GM19397 (cell line): ENCODE results near the gene GALNT7.
A peak's percentile ranks its signal among the peaks of the same experiment; 100 is the strongest.

Experiments
- ATAC-seq: cut with Tn5 transposase; IDR thresholded peaks from one replicate; pipeline ENCODE4 v1.9.1; 2021; ENCODE audit warnings: mild to moderate bottlenecking, moderate library complexity; ENCODE audit not compliant: unreplicated experiment

The GALNT7 gene

DNA sequence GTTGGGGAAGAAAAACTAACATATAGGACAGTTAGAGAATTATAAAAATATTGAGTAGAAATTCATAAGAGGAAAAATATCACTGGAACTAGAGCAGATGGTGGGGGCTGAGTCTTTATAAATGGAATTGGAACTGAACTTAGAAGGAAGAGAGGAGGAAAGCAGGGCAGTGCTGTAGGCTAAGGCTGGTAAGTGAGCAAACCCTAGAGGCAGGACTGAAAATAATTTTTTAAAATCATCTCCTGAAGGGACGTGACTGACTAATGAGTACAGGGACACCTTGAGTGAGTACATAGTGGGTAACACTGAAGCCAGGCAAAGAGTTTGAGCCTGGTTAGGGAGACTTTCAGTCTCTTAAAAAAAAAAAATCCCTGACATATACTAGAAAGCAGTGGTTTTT lies 63.3 kb downstream of the GALNT7 start:
- peak; percentile 59 for ATAC-seq

DNA sequence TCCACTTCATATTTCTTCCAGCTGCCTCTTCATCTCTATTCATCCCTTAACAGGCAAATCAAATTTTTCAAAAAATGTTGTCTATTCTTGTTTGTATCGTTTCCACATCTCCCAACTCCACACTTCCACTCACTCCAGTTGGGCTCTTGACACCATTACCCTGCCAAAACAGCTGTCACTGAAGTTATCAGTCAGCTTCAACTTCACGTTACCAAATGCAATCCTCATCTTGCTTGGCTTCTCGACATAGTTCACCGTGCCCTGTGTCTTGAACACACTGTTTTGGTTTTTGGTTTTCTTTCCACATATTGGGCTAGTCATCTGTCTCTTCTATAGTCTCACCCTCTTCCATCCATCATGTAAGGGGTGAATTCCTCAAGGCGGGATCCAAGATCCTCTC lies 65.2 kb downstream of the GALNT7 start:
- ATAC-seq, result no peak

DNA sequence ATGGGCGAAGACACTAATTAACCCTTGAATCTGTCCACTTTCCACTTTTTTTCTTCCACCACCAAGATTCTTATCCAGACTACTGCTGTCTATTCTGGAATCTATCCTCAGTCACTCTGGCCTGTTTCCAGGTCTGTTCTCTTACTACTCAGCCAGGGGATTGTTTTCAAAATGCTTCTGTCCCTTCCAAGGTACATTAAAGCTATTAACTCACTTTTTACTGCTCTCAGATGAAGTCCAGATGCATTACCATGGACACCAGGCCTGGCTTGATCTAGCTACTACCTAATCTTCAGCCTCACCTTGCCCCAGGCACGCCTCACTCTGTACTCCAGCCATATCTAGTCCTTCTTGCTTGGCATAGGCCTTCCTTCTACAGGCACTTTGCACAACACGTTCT lies 66.4 kb downstream of the GALNT7 start:
- ATAC-seq, result no peak

DNA sequence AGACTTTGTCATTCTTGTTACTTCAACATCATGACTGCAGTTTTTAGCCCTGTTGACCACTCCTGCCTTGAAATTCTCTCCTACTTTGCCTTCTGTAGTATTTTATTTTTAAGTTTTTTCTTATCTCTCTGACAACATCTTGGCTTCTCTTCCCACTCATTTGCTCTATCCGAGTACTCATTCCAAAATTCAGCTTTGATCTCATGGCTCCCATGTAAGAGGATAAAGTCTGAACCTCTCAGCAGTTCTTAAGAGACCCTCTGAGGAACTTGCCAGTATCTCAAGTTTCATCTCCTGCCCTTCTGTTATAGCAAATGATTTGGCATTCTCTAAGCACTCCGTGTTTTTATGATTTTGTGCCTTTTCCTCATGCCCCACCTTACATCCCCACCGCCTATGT lies 67.7 kb downstream of the GALNT7 start:
- ATAC-seq, result no peak

DNA sequence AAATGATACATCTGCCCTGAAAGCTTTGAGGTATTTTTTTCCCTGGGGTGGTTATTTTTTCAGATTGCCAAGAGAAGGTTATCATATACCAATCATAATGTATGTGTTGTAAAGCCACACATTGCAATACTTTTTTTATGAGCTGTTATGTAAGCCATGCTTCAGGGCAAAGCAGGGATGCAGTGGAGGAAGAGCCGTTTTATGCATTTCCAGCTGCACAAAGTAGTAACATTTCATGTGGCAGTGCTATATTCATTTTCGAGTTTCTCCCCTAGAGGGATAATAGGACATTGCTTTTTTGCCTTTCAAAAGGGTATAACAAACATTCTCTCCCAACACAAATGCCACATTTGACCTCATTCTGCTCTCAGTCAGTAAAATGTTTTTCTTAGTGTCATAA lies 68.5 kb downstream of the GALNT7 start:
- no peak for ATAC-seq

DNA sequence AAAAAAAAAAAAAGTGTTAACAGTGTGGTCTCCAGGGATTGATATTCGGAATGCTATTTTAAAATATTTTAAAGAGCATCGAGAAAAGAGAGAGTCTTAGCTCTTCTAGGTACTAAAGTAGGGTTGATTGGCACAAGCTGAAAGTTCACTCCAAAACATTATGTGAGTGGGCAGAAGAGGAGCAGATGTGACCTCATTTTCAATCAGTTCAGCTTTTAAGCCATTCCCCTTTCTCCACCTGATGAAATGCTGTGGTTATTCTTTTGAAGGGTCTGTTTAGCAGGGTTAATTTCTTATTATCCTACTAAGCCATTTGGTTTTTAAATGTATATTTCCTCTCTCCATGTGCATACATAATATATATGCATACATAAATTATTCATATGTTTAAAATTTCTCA lies 69.2 kb downstream of the GALNT7 start:
- ATAC-seq, result no peak

DNA sequence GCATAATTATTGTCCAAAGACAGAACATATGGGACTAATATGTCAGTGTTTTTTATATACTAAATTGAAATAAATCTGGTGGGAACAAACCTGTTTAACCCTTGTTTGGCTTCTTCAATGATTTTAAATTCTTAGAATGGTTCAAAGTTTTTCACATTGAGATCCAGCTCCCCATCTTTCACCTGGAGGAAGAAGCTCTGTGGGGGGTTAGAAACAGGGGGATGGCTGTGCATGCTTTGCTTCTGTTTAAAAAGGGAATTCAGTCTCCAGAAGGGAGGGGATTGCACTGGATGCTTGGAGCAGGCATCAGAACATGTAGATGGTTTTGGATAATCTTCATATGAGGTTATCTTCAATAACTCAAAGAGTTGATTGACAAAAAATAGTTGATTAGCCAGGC lies 72.1 kb downstream of the GALNT7 start:
- ATAC-seq, result no peak

DNA sequence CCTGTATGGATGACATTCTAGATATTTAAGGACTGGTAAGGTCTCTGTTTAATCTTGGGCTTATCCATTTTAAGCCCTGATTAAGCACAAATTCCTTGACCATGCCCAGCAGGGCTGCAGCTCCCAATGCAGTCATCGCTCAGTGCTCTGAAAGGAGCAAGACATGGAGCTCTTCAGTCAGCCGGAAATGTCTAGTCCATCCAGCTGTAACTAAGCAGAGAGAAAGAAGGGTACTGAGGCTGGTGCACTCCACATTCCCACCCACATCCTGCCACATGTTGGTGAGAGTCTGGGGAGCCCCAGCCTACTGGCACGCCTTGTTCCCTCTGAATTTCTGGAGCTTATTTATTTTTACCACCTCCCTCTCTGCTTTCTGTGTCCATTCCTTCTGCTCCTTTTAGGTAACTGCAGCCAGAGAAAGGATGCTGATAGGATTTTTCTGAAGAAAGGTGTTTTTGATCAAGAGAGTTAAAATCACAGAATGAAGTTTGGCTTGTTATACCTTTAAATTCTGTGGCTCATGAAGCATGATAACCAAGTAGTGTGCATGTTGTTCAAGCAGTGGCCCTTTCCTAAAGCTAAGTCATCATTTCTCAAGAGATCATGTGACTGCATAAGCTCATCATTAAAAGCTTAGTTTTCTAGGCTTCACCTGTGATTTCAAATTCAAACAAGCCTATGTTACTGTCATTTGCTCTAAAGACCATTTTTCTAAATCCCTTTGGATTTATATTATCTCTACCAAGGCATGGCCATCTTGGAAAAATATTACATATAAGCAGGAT lies 74.0 kb downstream of the GALNT7 start:
- ATAC-seq, result no peak

DNA sequence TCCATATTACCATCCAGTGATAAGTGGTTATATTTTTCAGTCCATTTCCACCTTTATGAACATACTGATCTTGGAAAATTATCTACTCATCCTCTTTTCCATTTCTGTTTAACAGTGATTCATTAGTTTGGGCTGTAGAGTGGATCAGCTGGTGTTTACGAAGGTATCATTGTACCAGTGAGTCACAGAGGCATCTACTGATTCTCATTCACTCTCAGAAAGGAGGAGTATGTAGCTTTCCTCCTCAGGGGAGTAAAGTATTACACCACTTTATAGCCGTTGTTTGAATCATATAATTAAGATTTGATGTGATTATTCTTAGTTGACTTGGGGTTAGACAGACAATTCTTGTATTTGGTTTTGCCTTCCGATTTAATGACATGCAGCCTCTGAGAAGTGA lies 74.7 kb downstream of the GALNT7 start:
- no peak for ATAC-seq

DNA sequence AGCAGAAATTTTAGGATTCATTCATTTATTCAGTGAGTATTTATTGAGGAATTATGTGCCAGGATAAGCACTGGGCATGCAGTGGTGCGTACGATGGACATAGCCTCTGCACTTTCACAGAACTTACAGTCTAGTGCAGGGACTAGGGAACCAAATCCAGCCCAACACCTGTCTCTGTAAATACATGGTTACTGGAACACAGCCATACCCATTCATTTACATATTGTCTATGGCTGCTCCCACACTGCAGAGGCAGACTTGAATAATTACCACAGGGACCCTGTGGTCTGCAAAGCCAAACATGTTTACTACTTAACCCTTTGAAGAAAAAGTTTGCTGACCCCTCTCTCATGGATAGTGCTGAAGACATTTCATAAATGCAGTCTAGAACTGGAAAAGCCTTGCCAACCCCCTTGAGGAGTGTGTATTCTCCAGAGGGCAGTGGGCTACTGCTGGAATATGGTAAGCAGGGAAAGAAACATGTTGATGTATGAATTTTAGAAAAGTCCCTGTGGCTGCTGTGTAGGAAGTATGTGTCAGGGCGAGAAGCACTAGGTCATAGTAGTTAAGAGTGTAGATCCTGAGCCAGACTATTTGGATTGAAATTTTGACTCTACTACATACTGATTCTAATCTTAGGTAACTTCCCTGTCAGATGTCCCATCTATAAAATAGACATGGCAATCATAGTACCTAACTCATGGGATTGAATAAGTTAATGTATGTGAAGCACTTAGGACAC lies 75.5 kb downstream of the GALNT7 start:
- peak; percentile 70 for ATAC-seq

DNA sequence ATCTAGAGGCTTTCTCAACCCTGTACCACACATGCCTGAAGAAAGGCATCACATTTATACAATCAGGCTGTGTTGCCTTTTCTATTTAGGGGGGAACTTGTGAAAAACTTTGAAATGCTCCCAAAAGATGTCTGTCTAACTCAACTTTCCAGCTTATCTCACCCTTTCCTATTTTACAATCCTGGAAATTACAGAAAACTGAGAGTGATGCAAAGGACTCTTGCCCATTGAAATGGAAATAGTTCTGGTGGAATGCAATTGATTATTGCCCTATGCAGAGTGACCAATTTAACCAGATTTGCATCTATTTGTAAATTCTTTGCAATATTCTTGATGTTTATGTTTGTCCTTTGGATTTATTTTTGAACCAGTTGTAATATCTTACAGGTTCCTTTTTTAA lies 77.3 kb downstream of the GALNT7 start:
- ATAC-seq, result no peak

DNA sequence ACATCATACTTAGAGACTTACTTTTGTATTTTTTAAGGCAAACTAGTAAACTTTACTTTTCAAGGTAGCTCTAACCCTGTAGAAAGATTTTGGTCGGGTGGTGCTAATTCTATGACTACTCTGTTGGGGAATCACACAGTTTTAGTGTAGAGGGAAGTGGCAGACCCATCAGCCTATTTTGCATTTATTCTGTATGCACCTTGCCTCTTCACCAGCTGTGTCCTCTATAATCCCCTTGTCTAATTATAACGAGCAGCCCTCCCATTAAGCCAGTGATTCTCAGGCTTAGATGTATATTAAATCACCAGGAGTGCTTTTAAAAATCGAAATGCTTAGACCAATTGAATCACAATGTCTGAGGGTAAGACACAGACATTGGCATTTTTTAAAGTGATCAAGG lies 78.1 kb downstream of the GALNT7 start:
- ATAC-seq, result peak; percentile 46

DNA sequence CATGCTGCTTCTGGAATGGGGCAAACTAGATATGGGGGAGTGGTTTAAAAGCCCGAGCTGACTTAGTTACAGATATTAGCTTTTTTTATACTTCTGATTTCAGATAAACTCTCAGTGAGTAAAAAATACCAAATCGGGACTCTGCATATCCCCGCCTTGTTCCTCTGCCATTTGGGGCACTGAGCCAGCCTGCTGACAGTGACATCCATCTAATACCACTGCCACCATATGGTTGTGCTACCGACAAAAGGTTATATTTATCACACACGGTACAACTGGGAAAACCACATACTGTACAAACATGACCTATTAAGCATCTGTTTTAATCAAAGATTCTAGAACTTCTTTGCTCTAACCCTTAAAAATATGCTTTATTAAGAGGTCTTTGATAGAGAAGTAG lies 78.7 kb downstream of the GALNT7 start:
- no peak for ATAC-seq

DNA sequence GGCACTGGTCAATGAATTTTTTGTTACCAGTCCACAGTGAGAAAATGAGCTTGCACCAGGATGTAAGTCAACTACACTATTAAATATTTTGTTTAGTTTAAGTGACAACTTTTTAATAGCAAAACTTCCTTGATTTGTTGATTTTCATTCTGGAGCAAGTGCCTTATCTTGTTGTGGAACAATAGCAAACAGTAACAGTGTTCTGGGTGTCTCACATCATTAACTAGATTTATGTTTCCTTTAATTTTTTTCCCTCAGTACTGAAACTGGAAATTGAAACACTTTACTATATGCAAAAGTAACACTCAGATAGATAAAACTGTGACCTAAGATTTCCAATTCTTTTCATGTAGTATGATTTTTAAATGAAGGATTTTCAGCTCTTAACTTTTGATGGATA lies 80.1 kb downstream of the GALNT7 start:
- no peak for ATAC-seq

DNA sequence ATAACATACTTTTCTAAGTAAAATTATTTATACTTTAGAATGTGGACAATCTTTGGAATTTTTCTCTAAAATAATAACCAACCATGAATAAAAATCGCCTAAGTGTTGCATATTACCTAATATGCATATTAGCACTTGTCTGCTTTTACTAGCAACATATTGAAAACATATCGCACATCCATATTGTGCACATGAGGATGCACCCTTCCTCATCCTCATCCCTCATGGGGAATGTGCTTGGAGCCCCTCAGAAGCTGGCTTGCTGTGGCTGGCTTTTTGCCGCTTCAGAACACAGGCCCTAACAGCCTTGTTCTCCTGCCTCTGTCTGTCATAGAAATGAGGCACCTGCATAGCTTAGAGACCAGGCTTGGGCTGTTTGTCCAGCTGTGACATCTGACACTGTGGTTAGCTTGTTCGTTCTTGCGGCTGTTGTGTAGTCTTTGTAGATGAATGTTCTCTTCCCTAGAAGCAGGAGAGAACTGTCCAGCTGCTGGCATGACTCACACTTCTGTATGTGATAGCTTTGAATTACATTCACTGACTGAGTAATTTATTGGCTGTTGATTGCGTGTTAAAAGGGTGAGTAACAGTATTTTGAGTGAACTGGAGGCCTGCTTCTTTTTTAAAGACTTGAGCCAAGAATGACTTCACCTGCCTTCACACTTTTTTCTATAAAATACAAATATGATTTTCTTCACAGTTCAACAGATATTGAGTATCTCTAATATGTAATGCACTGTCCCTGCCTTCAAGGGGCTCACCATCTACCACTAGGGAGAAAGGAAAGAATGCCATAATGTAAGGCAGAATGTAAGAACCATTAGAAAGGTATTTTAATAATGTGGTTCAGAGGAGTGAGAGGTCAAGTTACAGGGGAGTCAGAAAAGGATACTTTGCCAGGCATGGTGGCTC lies 83.7 kb downstream of the GALNT7 start:
- peak; percentile 95 for ATAC-seq

DNA sequence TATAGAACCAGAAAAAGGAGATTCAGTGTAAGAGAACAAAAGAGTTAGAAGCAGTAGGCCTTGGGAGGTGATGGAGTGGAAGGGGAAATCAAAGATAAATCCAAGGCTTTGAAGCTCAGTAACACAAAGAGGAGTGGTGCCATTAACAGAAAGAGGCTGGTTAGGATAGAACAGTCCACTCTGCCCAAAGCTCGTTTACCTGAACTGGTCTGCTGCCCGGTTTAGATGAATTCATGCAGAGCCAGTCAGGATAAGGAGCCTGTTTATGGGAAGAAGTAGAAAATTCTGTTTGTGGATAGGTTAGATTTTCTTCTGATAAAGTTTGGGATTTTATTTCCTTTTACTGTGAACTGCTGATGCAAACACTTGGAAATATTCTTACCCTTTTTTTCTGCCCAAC lies 85.0 kb downstream of the GALNT7 start:
- ATAC-seq, result no peak

DNA sequence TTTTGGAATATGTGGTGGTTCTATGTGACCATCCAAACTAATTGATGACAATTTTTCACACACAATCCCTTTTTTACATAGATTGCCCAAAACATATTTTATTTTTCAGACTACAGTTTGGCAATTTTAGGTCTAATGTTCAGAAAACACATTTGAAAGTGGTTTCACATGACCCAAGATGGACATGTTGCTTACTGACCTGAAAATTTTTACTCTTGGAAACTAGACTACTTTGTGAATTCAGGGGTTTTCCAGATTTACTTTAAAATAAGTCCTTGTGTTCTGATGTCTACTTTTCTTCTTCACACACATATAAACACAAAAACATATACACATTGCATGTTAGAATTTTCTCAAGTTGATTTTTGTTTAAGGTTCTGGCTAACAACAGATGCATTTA lies 86.0 kb downstream of the GALNT7 start:
- ATAC-seq, result no peak

DNA sequence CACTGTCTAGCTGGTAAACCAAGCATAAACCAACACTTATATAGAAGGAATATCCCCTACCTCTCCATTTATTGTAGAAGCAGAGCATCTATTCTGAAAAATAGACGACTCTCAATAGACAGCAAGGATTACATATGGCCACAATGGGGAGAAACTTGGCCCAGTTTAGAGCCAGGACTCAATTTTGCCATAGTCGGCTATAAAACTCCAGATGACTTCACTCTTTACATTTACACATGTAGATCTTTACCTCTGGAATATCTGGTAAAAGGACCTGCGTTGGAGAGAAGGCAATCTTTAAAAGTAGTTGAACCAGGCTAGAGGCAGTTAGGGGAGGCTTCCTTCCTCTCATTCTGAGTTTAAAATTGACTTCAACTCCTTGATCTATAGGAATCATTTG lies 88.2 kb downstream of the GALNT7 start:
- ATAC-seq, result no peak

DNA sequence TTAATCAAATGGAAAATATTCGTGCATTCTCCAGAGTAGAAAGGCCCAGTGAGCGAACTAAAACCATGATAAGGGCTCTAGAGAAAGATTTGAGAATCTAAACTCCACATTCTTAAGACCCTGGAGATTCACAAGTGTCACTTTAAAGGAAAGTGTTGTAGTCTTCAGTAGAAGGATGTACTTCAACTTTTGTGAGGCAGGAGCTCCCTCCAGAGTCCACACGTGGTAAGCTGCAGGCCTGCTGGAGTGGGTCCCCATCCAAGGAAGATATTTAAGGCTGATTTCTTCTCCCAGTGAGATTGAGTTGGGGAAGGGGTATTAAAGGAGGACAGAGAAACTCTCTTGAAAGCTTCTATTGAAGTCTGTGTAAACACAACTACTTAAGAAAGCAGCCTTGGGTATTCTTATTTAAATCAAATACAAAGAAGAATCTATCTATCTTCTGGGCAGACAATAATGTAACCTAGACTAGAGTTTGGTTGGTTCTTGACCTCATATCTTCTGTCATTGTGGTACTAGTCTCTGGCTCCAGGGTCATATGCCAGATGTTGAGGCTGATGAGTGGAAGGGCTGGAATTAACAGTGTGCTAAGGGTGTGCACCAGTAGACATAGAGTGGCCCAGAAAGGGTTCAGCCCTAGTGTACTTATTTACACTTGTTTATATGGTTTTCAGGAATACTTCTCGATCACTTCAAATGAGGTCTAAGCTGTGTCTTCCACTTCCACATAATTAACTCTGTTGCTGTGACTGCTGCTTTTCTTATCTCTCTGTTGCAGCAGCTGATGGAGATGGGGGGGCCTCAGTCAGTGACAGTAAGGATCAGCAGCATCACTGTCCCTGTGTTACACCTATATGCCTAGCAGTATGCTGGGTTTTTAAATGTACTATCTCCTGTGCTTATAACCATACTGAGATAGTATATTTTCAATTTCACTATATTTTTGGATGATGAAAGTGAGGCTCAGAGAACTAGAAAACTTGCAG lies 89.4 kb downstream of the GALNT7 start:
- peak; percentile 66 for ATAC-seq

DNA sequence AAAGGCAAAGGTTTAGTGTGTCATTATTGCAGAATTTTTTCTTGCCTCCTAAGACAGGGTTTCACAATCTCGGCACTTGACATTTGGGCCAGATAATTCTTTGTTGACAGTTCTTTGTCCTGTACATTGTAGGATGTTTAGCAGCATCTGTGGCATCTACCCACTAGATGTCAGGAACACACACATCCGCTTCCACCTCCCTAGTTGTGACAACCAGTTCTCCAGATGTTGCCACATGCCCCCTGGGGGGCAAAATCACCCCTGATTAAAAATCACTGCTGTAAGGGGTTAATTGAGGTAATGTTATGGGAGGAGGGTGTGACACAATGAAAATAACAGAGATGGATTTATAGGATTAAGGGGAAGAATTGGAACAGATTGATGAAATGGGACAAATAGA lies 90.3 kb downstream of the GALNT7 start:
- no peak for ATAC-seq
